Jurkat, Clone E6-1 (cell line): ENCODE data around the gene PHF11. TPM values are rescaled to one million over a fixed set of nuclear protein-coding genes. Genes with fewer than 3 reads are reported as not detected.

Experiments
- DNase-seq: peaks from one replicate; pipeline ENCODE4 v3.0.0-alpha.2; 2011; ENCODE audit warnings: low read depth, low spot score
- H3K4me3 ChIP-seq: 2 replicates; pipeline ENCODE4 v1.5.1; 2011; ENCODE audit warnings: mild to moderate bottlenecking, low read length, control low read depth, moderate library complexity
- polyA plus RNA-seq: library from polyadenylated mRNA; unstranded; fragments of >200 nt; gene quantifications from one replicate; pipeline ENCODE4 v1.2.1, GENCODE V29; 2012; ENCODE audit warnings: missing spikeins; ENCODE audit not compliant: insufficient read length, insufficient read depth

PHF11 gene
- polyA plus RNA-seq, result 39.5 TPM

DNA sequence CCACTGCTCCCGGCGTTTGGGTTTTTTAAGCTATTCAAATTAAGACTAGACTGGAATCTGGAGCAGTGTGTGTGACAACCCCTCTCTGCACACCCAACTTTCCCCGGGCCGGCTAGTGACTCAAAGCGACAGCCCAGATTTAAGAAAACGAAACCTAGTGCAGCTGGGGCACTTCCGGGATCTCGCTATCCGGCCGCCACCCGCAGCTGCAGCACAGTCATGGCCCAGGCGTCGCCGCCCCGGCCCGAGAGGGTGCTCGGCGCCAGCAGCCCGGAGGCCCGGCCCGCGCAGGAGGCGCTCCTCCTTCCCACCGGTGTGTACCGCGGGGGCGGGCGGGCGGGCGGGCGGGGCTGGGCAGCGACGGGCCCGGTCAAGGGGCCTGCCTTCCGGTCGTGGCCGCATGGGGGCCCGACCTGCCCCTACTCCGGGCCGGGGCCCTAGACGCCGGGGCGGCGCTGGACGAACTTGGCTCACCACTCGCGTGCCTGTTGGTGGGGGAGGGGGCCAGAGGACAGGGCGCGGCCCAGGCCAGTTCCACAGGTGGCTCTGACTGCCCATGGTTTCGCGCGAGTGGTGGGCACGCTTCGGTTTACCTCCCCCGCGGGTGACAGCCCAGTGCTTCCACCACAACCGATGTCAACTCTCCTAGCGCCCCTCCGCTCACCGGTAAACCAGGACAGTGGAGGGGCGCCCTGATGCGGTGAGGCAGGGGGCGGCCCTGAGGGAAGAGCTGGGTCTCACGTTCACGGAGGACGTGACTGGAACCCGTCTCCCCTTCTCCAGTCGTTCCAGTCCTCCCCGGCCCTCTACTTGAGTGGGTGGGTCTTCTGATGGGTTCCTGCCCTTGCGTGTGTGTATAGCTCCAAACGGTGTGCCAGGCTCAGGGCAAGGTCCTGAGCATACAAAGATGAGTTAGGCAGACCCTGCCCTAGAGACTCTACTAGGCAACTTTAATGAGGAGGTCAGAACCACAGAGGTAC is at the start of gene PHF11:
PHF11 (plus strand) TSS at position 171 of the 980 bp plus-strand sequence; CDS start at position 220, 49 bp downstream.
- peak; percentile 74 for DNase-seq

DNA sequence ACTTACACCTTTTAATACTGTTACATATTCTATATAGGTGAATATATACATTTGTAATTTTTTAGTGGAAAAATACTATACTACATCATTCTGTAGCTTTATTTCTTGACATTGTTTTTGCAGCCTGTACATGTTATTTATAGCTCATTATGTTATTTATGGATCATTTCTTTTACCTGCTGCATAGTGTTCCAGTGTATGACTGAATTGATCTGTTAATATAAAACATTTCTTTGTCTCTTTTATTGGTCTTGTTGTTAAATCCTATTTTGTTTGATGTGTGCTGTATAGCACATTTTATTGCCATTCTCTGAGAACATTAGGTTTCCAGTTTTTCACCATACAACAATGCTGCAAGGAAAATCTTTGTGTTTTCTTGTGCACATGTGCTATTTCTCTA is 49.3 kb upstream of the PHF11 start:
- DNase-seq, result no peak
- no peak overlapping the region for H3K4me3 ChIP-seq

More for the DNA sequence above, at the start of gene PHF11:
- peak within 1 kb of the TSS; percentile 63 for H3K4me3 ChIP-seq

DNA sequence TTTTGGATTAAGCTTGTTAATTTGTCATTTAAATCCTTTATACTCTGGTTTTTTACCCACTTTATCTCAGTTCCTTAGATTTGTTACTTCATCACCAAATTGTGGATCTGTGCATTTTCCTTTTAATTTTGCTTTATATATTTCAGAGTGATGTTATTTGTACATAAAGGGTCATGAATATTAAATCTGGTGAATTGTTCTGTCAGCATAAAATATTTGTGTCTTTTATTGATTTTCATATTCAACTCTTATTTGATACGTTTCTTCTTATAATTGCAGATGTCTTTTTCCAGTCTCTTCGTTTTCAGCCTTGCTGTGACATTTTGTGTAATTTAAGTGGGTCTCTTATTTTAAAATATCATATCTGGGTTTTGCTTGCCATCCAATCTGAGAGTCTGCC is 47.0 kb upstream of the PHF11 start:
- no peak overlapping the region for H3K4me3 ChIP-seq

DNA sequence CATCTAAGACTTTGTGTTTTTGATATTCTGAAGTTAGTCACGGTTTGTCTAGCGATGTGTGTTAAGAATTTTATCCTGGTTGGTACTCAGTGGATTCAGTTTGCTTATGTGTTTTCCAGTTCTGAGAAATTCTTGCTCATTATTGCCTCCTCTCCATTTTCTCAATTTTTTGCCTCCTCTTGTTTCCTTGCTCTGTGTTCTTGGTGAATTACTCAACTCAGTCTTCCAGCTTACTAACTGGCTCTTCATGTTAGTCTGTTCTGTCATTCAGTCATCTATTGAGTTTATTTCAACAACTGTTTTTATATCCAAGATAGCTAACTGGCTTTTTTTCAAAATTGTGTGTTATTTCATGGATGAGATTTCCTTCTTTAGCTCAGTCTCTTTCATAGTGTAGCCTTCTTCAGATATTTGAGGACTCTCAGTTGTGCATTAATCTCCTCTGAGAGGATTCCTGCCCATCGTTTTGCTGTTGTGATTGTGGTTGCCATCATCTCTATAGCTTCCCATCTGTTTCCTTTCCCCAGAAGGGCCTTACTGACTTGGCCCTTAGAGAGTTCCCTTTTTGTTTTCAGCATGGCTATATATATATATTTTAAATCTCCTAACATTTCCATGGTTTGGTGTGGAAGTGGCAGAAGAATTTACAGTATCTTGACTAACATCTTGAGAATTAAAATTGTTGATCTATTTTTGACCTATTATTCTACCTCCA is 45.5 kb upstream of the PHF11 start:
- no peak overlapping the region for H3K4me3 ChIP-seq
- DNase-seq, result no peak

More for the DNA sequence above, 47.0 kb upstream of the PHF11 start:
- no peak for DNase-seq

DNA sequence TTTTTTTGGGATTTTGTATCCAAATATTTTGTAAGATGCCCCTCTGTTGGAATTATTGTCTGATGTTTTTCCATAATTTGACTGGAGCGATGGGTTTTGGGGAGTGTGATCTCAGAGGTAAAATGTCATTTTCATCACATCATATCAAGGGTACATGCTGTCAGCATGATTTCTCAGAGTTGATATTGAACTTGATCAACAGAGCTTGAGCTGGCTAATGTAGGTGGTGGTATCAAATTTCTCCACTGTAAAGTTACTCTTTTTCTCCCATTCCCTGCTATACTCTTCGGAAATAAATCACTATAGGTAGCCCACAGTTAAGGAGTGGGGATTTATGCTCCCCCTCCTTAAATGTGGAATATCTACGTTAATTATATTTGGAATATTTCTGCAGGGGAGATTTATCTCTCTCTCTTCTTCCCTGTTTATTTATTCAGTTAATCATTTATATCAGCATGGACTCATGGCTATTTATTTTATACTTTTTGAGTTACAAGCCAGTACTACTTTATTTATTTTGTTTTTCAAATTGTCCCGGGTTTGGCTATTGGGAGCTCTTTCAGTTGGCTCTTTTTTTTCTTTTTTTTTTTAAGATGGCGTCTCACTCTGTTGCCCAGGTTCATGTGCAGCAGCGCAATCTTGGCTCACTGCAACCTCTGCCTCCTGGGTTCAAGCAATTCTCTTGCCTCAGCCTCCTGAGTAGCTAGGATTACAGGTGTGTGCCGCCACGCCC is 42.9 kb upstream of the PHF11 start:
- no peak overlapping the region for H3K4me3 ChIP-seq
- no peak for DNase-seq

DNA sequence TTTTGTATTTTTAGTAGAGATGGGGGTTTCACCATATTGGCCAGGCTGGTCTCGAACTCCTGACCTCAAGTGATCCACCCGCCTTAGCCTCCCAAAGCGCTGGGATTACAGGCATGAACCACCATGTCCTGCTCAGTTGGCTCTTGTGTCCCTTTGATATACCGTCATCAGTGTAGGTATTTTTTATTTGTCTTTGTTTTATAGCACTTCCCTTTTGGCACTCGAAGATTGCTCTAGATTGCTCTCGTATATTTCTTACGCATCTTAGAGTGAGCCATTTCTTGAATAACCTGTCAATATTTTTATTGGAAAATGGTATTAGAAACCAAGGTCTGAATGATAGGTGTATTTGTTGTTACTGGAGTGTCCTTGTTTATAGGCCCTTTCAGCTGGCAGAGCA is 42.3 kb upstream of the PHF11 start:
- no peak overlapping the region for H3K4me3 ChIP-seq
- no peak for DNase-seq

DNA sequence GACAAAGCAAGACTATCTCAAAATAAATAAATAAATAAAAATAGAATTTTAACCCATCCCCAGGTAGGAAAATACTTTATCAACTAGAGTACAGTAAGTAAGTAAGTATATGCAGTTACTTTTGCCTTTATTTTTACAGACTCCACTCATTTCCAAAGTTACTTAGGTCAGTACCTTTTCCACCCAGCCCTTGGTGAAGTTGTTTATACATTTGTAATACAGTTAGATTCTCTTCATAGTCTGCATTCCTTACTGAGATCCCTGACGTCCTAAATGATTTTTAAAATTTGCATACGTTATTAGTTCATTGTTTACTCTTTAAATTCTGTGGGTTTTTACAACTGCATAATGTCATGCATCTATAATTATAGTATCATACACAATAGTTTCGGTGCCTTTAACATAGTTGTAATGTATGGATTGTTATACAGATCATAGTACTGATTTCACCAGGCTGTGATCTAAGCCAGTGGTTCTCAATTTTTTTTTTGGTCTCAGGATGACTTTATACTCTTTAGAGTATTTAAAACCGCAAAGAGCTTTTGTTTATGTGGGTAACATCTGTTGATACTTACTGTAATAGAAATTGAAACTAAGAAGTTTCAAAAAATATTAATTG is 41.3 kb upstream of the PHF11 start:
- peak; percentile 15 for DNase-seq
- H3K4me3 ChIP-seq, result no peak overlapping the region

DNA sequence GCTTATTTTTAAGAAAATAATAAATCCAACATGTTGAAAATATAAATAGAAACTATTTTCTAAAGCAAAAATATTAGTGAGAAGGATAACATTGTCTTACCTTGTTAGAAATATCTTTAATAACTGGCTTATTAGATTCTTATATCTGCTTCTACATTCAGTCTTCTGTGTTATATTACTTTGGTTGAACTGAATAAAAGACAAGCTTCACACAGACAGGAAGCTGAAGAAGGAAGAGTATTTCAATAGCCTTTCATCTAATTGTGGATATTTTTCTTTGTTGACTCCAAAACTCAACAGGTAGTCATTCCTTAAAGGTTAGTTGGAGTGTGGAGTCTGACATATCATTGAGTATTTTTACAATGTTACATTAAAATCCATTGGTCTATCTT is 40.8 kb upstream of the PHF11 start:
- no peak for DNase-seq
- H3K4me3 ChIP-seq, result no peak overlapping the region

DNA sequence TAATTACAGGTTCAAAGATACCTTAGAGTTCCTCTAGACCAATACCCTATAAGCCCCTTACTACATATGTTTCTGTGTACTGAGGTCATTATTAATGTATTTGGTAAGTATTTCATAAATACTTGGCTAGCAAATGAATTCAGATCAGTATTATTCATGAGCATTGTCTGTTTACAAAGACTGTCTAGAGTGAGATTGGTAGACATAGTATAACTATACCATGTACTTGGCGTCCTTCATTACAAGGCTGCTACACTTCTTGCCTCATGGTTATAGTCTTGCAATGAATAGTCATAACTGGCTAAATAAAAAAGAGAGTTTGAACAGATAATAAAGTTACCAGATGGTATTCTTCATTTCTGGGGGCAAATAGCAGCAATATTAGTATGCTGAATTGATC is 39.6 kb upstream of the PHF11 start:
- DNase-seq, result no peak

DNA sequence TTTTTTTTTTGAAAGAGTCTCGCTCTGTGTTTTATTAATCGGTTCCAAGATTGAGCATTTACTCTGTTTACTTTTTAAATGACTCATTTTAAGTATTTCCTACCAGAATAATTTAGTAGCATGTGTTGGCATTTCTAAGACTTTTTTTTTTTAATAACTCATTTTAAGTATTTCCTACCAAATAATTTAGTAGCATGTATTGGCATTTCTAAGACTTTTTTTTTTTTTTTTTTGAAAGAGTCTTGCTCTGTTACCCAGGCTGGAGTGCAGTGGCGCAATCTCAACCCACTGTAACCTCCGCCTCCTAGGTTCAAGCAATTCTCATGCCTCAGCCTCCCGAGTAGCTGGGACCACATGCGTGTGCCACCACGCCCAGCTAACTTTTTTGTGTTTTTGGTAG is 38.5 kb upstream of the PHF11 start:
- no peak overlapping the region for H3K4me3 ChIP-seq
- no peak for DNase-seq

More for the DNA sequence above, 39.6 kb upstream of the PHF11 start:
- H3K4me3 ChIP-seq, result no peak overlapping the region

DNA sequence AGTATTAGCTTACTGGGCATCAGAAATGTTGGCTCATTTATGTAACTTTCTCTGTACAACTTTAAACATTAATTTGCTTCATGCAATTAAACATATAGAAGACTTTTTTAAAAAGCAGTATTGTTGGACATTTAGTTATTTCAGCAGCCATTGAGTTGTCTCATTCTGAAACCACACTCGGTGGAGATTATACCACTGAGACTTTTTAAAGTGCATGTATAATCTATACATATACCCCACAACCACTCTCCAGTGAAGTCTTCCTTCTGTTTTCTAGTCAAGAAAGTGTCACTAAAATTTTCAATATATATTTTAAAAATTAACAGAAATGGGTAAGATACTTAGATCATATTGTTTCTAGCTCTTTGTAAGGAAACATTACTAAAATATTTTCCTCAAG is 36.2 kb upstream of the PHF11 start:
- no peak overlapping the region for H3K4me3 ChIP-seq
- DNase-seq, result no peak

DNA sequence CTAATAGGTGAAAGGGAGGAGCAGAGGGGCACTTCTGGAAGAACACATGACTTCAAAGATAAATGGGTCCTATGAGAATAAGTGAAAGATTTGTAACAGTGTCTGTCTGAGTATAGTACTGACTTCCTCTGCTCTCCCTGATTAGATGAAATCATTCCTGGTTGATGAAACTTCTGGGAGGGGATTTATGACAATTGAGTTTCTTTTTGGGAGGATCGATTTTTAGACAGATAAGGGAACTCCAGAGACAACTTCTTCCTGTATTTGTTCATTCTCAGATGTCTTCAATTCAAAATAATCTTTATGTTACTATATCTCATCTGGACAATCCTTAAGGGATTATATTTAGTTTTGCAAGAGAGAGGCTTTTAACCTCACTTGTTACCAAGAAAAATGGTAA is 31.7 kb upstream of the PHF11 start:
- DNase-seq, result no peak

DNA sequence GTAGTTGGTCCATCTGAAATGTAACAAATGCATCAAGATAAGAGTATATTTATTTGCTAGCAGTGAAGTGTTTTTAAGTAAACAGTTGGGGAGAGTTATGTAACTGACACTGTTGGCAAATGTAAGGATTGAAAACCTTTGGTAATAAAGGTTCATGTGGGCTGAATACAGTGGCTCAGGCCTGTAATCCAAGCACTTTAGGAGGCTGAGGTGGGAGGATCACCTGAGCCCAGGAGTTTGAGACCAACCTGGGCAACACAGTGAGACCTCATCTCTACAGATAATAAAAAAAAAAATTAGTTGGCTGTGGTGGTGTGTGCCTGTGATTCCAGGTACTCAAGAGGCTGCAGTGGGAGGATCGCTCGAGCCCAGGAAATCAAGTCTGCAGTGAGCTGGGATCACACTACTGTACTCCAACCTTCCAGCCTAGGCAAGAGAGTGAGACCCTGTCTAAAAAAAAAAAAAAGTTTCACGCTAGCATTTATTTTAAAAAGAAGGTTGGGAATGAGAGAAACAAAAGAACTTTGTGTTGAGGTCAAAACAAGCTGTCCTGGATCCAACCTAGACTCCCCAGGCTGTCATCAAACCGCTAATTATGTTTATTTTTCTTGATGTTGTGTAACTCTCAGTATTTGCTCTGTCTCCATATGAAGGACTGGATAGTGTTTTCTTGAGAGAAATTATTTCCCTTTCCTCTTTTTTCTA is 31.0 kb upstream of the PHF11 start:
- DNase-seq, result no peak
- no peak overlapping the region for H3K4me3 ChIP-seq

More for the DNA sequence above, 31.7 kb upstream of the PHF11 start:
- no peak overlapping the region for H3K4me3 ChIP-seq

DNA sequence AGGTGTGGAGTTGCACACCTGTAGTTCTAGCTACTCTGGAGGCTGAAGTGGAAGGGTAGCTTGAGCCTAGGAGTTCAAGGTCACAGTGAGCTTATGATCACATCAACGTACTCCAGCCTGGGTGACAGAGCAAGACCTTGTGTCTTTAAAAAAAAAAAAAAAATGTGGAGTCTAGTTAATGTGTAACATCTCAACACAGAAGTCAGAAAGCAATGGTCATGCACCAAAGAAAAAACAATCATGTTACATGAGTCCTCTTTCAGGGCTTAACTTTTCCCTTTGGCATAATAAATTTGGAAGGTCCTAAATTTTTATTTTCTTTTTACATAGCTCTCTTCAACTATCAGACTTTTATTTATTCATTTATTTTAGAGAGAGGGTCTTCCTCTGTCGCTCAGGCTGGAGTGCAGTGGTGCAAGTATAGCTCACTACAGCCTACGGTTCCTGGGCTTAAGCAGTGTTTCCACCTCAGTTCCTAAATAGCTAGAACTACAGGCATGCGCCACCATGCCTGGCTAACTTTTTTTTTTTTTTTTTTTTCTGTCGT is 29.4 kb upstream of the PHF11 start:
- no peak overlapping the region for H3K4me3 ChIP-seq
- DNase-seq, result no peak

DNA sequence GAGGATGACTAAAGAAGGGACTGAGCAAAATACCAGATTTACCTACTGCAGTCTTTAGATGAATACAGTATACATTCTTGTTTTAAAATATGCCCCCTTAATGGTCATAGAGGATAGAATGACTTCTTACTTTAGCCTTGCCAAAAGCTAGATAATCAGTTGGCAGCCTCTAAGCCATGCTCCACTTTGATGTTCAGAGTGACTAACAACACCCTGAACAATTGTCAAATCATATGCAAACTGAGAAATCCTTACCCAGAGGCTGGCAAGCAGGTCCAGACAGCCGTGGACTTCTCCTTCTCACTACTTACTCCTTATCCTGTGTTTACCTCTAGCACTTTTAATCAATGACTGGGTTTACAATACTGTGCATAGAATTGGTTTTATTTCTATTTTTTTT is 23.6 kb upstream of the PHF11 start:
- DNase-seq, result no peak
- no peak overlapping the region for H3K4me3 ChIP-seq

DNA sequence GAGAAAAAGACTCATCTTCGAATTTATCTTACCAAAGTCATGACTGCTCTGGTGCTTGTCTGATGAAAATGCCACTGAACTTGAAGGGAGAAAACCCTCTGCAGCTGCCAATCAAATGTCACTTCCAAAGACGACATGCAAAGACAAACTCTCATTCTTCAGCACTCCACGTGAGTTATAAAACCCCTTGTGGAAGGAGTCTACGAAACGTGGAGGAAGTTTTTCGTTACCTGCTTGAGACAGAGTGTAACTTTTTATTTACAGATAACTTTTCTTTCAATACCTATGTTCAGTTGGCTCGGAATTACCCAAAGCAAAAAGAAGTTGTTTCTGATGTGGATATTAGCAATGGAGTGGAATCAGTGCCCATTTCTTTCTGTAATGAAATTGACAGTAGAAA is 19.2 kb upstream of the PHF11 start:
- no peak overlapping the region for H3K4me3 ChIP-seq
- no peak for DNase-seq

DNA sequence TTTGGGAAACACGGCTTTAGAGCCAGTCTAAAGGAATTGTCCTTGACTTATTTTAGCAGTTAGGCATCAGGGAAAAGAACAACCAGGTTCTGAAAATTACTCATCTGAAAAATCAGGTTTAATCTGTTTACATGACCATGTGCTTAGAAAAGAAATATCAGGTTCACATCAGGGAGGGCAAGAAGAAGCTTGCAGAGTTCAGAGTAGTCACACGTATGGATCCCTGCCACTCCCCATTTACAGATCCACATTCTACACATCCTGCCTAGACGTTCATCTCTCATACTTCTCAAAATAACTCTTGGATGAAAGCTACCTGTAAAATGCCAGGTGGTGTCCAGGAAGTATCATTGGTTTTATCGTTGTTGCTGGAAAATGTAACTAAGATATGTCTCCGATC is 14.0 kb upstream of the PHF11 start:
- no peak overlapping the region for H3K4me3 ChIP-seq
- no peak for DNase-seq

DNA sequence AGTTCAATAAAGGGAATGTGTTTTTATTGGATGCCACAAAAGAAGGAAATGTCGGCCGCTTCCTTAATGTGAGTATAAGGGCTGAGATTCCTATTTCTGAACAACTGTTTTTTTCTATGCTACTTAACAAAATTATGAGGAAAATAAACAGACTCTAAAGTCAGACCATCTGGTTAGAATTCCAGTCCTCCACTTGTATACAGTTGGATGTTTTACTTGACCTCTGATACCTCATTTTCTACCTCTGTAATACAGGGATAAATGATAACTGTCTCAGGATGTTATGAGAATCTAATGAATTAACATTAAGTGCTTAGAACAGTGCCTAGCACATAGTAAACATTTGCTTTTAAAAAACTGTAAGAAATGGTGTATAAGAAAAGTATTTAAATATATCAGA is 7.2 kb upstream of the PHF11 start:
- DNase-seq, result no peak
- H3K4me3 ChIP-seq, result no peak overlapping the region
